ENCODE measurements around the gene MIA. TPM values are rescaled to one million over a fixed set of nuclear protein-coding genes. Genes with fewer than 3 reads are reported as not detected.

The MIA gene
- total and polyA plus RNA-seq, 9 of the 15 experiments (the other 6 are each of a cell fraction or from before 2014, with no cell fraction given): 0.21 TPM; not detected in 8

- TF ChIP-seq ZNF740 (CRISPR knock-in tag; IDR thresholded peaks at IDR 0.05) (no peak), ZNF740 (tag; IDR thresholded peaks at IDR 0.05) (no peak), RBM22 (IDR thresholded peaks at IDR 0.05; ENCODE audit: low read depth, low read length, poor library complexity, severe bottlenecking) (peak; percentile 84), HDAC6 (IDR thresholded peaks at IDR 0.05; ENCODE audit: low read depth, low read length) (no peak), ZNF263 (CRISPR knock-in tag; IDR thresholded peaks at IDR 0.05; ENCODE audit: borderline replicate concordance) (0 out of 2 replicates have a peak, but pooled peaks have one; percentile 25), ZNF75A (CRISPR knock-in tag; IDR thresholded peaks at IDR 0.05) (no peak), IRF2 (CRISPR knock-in tag; IDR thresholded peaks at IDR 0.05) (no peak), ZBTB33 (CRISPR knock-in tag; IDR thresholded peaks at IDR 0.05) (peak; percentile 45; the same call in 1 of the 2 replicates), ZNF766 (CRISPR knock-in tag; conservative IDR thresholded peaks at IDR 0.05) (0 out of 2 replicates have a peak, but pooled peaks have one; percentile 6), KLF16 (IDR thresholded peaks at IDR 0.05) (no peak), ZNF431 (CRISPR knock-in tag; IDR thresholded peaks at IDR 0.05) (no peak), CLOCK (CRISPR knock-in tag; IDR thresholded peaks at IDR 0.05; ENCODE audit: borderline replicate concordance) (no peak), CEBPG (CRISPR knock-in tag; IDR thresholded peaks at IDR 0.05) (no peak), CEBPG (tag; conservative IDR thresholded peaks at IDR 0.05 in 1 of 2, IDR thresholded peaks at IDR 0.05 in 1 of 2) (no peak), ZFP91 (CRISPR knock-in tag; IDR thresholded peaks at IDR 0.05) (no peak), ZNF140 (CRISPR knock-in tag; IDR thresholded peaks at IDR 0.05) (no peak), BRF2 (IDR thresholded peaks at IDR 0.05; ENCODE audit: borderline replicate concordance, insufficient read depth, insufficient read length) (no peak), NCOA2 (IDR thresholded peaks at IDR 0.05; ENCODE audit: partially characterized antibody in 2 of 2) (no peak)
Measured at GRCh38 chr19:40809358-40810086, 34.2 kb downstream of the MIA start (continued).

Measured in K562 (cell line).